Prostate gland (tissue), 2 donors: Measurements from ENCODE around the gene GCGR. TPM values are rescaled to one million over a fixed set of nuclear protein-coding genes. Genes with fewer than 3 reads are reported as not detected.

Experiments used
- DNase-seq: peaks from one replicate; pipeline ENCODE4 v3.0.0-alpha.2; 2019; ENCODE audit warnings: low spot score
- H3K27ac ChIP-seq, 2 donors: fragments of 200-600 bp; sonication (generic); 2 replicates each; pipeline ENCODE4 v1.5.1; 2017 to 2019
- H3K27me3 ChIP-seq: fragments of 200-600 bp; sonication (generic); replicated peaks from 2 replicates; pipeline ENCODE4 v1.5.1; 2019; ENCODE audit not compliant: insufficient read depth
- H3K36me3 ChIP-seq, 2 donors: fragments of 200-600 bp; sonication (generic); 1 replicate in 1 of 2; 2 replicates in 1 of 2; pipeline versions ENCODE4 v1.5.1 to v1.8.1; 2017 to 2019
- H3K4me1 ChIP-seq: fragments of 200-600 bp; sonication (generic); replicated peaks from 2 replicates; pipeline ENCODE4 v1.5.1; 2019
- H3K4me3 ChIP-seq, 2 donors: fragments of 200-600 bp; sonication (generic); 2 replicates each; pipeline ENCODE4 v1.5.1; 2017 to 2019
- H3K9me3 ChIP-seq: fragments of 200-600 bp; sonication (generic); 2 replicates; pipeline ENCODE4 v1.5.1; 2017
- POLR2A ChIP-seq: fragments of 450-650 bp; IDR thresholded peaks from one replicate; pipeline ENCODE4 v1.6.1; 2016; ENCODE audit warnings: antibody characterized with exemption, mild to moderate bottlenecking
- POLR2AphosphoS5 ChIP-seq: sonication (generic); formaldehyde crosslinking; IDR thresholded peaks from one replicate; pipeline ENCODE4 v1.6.1; 2017; ENCODE audit warnings: antibody characterized with exemption
- whole genome bisulfite sequencing: methylation state at CpG from one replicate; pipeline ENCODE4 v1.1.5; 2018; 5-methylcytosine and 5-hydroxymethylcytosine counted together
- intact Hi-C: fragments of 100-400 bp; cut with DNase I; formaldehyde crosslinking; loops from one replicate; pipeline ENCODE4 v1.14.2; 2022
- total RNA-seq, 2 donors: library from RNA; depleted of rRNA; stranded (reverse); fragments of >200 nt; gene quantifications; one replicate each; pipeline ENCODE4 v1.1.0, GENCODE V29; 2016
- TF ChIP-seq, protein P1 (sequence below), 4 experiments: fragments of 200-600 bp in 2 of 4; fragments of 450-650 bp in 2 of 4; sonication (generic) in 2 of 4; IDR thresholded peaks; 1 replicate in 3 of 4; 2 replicates in 1 of 4; pipeline ENCODE4 v1.5.1; 2016 to 2019; ENCODE audit warnings: antibody characterized with exemption in 4 of 4, mild to moderate bottlenecking in 2 of 4, moderate library complexity in 2 of 4

The GCGR gene
- total RNA-seq, 2 donors from 2014 or later, result 0.97 TPM; not detected in 1

DNA sequence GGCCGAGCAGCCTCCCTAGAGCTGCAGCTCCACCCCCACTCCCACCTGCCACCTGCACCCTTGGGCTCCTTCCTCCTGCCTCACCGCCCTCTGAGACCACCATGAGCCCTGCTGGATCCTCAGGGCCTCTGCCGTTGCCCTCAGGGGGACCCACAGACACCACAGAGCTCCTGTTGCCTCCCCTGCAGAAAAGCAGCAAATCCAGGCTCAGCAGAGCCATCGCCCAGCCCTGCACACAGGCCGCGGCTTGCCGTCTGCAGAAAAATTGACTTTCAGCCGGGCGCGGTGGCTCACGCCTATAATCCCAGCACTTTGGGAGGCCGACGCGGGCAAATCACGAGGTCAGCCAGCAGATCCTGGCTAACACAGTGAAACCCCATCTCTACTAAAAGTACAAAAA lies 37.9 kb downstream of the GCGR start:
- WGBS, result 47% methylated on average over 15 of the region's 15 CpGs
- TF ChIP-seq, protein P1, sequence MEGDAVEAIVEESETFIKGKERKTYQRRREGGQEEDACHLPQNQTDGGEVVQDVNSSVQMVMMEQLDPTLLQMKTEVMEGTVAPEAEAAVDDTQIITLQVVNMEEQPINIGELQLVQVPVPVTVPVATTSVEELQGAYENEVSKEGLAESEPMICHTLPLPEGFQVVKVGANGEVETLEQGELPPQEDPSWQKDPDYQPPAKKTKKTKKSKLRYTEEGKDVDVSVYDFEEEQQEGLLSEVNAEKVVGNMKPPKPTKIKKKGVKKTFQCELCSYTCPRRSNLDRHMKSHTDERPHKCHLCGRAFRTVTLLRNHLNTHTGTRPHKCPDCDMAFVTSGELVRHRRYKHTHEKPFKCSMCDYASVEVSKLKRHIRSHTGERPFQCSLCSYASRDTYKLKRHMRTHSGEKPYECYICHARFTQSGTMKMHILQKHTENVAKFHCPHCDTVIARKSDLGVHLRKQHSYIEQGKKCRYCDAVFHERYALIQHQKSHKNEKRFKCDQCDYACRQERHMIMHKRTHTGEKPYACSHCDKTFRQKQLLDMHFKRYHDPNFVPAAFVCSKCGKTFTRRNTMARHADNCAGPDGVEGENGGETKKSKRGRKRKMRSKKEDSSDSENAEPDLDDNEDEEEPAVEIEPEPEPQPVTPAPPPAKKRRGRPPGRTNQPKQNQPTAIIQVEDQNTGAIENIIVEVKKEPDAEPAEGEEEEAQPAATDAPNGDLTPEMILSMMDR (IDR thresholded peaks at IDR 0.05), result no peak
- H3K4me3 ChIP-seq, result peak overlapping the region in 1 of 2 donors; percentile 0
- H3K4me1 ChIP-seq, result no peaks in the 10 kb centered on the region
- intact Hi-C loops, result no loop called here
- no peak for DNase-seq
- peaks cover 26 to 27% of the 10 kb centered on the region in 2 donors for H3K36me3 ChIP-seq
- H3K27me3 ChIP-seq, result no peaks in the 10 kb centered on the region
- H3K27ac ChIP-seq, result peak overlapping the region; percentile 72 to 83
- H3K9me3 ChIP-seq, result no peaks in the 10 kb centered on the region

DNA sequence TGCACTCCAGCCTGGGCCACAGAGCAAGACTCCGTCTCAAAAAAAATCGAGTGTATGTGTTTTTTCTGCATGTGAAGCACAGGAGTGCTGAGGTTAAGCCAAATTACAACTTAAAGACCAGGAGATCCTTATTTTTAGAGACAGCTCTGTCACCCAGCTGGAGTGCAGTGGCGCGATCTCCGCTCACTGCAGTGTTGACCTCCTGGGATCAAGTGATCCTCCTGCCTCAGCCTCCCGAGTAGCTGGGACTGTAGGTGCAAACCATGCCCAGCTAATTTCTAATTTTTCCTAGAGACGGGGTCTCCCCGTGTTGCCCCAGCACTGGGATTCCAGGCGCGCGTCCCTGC lies 38.4 kb downstream of the GCGR start:
- WGBS, result 89% methylated on average over 11 of the region's 11 CpGs
- peaks cover 28 to 31% of the 10 kb centered on the region in 2 donors for H3K36me3 ChIP-seq
- H3K9me3 ChIP-seq, result no peaks in the 10 kb centered on the region
- DNase-seq, result no peak
- no peaks in the 10 kb centered on the region for H3K27me3 ChIP-seq
- H3K4me3 ChIP-seq, result no peak overlapping the region
- peak overlapping the region; percentile 72 to 83 for H3K27ac ChIP-seq
- no peaks in the 10 kb centered on the region for H3K4me1 ChIP-seq
- intact Hi-C loops, result no loop called here
- no peak for TF ChIP-seq POLR2A
- no peak for TF ChIP-seq POLR2AphosphoS5
- TF ChIP-seq, protein P1 (IDR thresholded peaks at IDR 0.05), result no peak

DNA sequence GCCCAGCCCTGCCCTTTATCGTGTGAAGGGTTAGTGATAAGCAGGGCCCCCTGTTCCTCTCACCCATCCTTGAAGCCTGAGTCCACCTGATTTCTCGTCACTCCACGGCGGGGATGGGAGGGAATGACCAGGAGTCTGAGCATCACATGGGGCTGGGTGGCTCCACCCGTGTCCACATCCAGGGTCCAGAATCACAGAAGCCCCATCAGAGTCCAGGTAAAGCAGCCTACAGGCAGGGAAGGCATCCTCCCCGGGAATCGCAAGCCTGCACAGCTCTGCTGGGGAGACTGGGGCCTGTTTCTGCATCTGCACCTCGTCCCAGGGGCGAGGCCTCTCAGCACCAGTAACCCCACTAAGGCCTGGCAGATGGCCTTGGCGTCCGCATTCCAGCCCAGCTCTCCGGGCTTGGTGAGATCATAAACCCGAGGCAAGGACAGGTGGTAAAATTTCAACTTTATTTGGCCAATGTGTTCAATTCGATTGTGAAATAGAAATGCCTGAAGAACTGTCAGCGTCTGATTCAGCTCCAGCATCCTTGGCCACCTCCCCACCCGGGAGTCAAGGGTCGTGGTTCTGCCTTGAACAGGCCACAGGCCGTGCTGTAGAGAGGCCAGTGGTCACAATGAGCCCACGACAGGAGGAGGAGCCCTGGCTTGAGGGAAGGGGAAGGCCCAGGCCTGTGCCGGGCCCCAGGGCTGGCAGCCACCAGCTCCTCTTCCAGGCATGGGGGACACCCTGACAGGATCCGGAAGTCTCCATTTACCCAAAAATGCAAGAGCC lies 39.0 kb downstream of the GCGR start:
- Histone ChIP-seq H3K27me3 (no peaks in the 10 kb centered on the region), H3K4me1 (no peaks in the 10 kb centered on the region), H3K27ac (peak overlapping the region in 1 of 2 donors; percentile 72), H3K4me3 (no peak overlapping the region), H3K36me3 (peaks cover 30 to 31% of the 10 kb centered on the region in 2 donors), H3K9me3 (no peaks in the 10 kb centered on the region)
- DNase-seq, result no peak
- 71% methylated on average over 21 of the region's 21 CpGs for WGBS
- peak; percentile 23 for TF ChIP-seq POLR2AphosphoS5
- TF ChIP-seq, protein P1 (IDR thresholded peaks at IDR 0.05), result no peak
- intact Hi-C loops, result no loop called here

DNA sequence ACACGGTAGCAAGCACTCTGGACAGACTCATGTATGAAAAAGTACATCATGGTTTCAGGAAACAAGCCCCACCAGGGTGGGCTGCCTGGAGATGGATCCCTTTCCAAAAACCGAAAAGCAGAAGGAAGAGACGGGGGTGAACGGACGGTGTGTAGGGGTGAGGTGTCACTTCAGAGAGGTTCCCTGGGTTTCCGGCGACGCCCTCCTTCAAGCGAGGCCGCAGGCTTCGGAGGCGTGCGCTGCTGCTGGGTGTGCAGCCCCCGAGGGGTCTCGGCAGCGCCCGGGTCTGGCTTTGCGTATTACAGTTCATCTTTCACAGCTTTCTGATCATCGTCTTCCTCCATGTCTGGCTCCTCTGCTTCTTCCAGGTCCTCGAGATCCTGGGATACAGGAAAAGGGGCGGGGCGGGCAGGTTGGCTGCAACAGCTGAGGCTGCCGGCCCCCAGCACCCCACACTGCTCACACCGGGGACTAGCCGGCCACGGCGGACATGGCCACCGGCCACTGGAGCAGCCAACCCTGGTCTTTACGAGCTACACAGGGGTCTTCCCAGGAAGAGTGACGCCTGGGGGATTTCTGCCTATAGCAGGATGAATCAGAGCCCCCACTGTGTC lies 39.9 kb downstream of the GCGR start:
- Histone ChIP-seq H3K4me1 (no peaks in the 10 kb centered on the region), H3K9me3 (no peaks in the 10 kb centered on the region), H3K4me3 (no peak overlapping the region), H3K27ac (no peak overlapping the region), H3K36me3 (peaks cover 30 to 31% of the 10 kb centered on the region in 2 donors), H3K27me3 (no peaks in the 10 kb centered on the region)
- no peak for TF ChIP-seq POLR2AphosphoS5
- TF ChIP-seq, protein P1 (IDR thresholded peaks at IDR 0.05), result no peak
- TF ChIP-seq POLR2A, result no peak
- WGBS, result 89% methylated on average over 29 of the region's 30 CpGs
- intact Hi-C loops, result no loop called here
- DNase-seq, result no peak
